GM21717 (cell line): Measurements from ENCODE around the gene GDF11.
A peak's percentile ranks its signal among the peaks of the same experiment; 100 is the strongest.

ENCODE experiments used
- ATAC-seq: cut with Tn5 transposase; IDR thresholded peaks from one replicate; pipeline ENCODE4 v1.9.1; 2021; ENCODE audit warnings: mild to moderate bottlenecking, moderate library complexity; ENCODE audit not compliant: unreplicated experiment

The GDF11 gene

DNA sequence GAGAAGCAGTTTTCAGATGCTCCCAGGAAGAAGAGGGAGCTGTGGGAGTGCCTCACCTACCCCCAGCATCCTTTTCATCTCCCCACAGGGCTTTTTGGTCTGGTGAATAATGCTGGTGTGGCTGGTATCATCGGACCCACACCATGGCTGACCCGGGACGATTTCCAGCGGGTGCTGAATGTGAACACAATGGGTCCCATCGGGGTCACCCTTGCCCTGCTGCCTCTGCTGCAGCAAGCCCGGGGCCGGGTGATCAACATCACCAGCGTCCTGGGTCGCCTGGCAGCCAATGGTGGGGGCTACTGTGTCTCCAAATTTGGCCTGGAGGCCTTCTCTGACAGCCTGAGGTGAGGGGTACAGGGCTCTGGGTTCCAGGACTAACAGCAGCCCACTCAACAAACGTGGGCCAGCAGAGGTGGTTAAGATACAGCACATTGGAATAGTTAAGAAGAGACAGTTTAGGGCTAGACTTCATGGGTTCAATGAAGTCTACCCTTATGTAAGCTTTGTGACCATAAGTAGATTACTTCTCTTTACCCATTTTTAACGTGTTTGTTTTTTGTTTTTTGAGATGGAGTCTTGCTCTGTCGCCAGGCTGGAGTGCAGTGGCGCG is 21.2 kb upstream of the GDF11 start:
- ATAC-seq: no peak

DNA sequence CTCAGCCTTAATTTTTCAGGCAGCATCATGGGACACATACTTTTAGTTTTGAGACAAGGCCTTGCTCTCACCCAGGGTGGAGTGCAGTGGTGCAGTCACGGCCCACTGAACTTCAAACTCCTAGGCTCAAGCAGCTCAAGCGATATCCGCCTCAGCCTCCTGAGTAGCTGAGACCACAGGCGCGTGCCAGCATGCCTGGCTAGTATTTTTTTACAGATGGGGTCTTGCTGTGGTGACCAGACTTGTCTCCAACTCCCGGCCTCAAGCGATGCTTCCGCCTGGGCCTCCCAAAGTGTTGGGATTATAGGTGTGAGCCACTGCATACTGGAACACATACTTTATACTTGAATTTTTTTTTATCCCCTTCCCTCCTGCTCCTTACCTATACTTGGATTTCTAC is 20.0 kb upstream of the GDF11 start:
- ATAC-seq: no peak

DNA sequence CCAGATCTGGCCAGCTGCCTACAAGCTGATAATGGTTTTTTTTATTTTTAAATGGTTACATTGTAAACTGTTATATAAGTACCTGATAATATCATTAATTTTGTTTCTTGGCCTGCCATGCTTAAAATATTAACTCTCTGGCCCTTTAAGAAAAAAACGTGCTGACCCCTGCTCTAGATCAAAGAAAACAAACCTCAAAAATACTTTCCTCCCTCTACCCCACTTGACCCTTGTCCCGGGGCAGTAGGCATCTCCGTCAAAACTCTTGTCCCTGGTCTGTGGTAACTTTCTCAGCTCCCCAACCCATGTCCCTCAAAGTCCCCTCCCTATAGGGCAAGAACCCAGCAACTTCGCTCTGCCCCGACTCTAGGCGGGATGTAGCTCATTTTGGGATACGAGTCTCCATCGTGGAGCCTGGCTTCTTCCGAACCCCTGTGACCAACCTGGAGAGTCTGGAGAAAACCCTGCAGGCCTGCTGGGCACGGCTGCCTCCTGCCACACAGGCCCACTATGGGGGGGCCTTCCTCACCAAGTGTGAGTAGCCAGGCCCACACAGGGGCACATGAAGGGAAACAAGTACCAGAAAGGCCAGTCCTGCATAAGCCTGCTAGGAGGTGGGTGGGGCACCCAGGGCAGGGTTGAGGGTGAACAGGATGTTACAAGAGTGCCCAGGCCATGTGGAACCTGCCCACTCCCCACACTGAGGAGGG is 19.3 kb upstream of the GDF11 start:
- ATAC-seq: no peak

DNA sequence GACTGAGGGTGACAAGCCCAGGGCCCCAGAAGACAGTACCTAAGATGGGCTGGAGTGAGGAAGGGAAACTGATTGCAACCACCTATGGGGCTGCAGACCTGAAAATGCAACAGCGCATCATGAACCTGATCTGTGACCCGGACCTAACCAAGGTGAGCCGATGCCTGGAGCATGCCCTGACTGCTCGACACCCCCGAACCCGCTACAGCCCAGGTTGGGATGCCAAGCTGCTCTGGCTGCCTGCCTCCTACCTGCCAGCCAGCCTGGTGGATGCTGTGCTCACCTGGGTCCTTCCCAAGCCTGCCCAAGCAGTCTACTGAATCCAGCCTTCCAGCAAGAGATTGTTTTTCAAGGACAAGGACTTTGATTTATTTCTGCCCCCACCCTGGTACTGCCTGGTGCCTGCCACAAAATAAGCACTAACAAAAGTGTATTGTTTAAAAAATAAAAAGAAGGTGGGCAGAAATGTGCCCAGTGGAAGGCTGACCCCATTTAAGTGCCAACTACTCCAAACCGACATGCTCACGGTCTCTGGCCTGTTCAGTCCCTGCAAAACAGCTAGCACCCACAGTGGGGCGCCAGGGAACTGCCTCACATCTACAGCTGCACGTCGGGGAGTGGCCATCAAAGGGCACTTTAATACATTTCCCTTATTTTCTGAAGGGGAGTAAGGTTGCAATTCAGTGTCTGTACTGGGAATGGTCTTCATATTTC is 18.5 kb upstream of the GDF11 start:
- no peak for ATAC-seq

DNA sequence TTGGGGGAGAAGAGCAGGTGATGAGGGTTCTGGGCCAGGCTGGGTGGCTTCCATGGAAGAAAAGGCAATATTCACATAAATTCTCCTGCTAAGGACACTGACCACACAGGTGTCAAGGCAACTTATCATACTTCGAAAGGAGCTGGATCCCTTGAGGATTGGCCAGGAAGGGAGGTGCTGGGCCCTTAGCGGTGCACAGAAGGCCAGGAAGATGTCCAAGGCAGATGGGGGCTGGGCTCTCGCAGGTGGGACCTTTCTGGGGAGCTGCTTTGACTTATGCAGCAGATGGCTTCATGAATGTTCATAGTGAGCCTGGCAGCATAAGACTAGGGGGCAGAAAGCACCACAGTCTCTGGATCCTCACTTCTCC is 18.0 kb upstream of the GDF11 start:
- ATAC-seq: no peak

DNA sequence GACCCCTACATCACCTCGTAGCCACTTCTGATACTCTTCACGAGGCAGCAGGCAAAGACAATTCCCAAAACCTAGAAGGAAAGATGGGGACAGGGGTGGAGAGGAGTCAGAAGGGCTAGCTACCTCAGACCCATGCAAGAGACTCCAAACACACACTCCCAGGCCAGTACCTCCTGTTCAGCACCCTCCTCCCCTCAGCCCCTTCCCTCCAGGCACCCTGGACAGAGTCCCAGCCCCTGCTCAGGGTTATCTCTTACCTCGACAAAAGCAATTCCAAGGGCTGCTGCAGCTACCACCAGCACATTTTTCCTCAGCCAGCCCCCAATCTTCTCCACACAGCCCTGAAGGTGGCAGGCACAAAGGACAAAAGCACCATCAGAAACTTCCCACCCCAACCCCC is 17.4 kb upstream of the GDF11 start:
- no peak for ATAC-seq

DNA sequence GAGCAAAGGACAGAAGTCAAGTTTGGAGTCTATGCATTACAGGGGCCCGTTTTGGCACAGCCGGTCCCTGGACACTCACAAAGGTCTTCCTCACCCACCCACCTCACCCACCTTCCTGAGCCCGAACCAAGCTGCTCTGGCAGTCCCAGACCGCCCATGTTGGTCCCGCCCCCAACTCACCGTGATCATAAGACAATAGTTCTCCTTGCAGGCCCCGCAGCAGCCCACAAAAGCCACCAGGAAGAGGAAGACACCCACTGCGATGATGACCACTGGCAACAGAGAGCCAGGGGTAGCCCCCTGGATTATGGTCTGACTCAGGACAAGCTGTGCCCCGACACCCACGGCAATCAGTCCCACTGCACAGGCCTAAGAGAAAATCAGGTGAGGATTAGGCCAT is 16.0 kb upstream of the GDF11 start:
- no peak for ATAC-seq

DNA sequence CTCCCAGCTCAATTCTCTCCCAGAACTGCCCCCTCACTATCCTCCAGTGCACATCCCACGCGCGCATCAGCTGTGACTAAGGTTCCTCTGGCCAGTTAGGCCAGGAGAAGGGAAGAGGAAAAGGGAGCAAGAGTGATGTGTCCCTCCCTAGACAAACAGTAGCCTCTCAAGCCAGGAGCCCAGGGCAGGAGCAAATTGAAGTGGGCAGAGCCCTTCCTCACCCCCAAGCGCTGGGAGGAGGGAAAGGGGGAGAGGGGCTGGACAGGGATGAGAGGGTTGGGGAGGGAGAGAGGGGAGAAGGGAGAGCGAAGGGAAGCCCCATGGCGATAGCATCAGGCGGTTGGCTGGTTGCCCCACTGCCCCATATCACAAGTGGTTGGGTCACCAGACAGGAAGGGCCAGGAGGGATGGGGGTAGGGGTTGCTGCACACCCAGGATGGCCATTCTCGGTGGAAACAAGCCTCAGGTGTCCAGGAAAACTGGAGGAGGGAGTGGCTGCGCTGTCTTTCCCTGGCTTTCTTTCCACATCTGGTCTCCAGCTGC is 15.2 kb upstream of the GDF11 start:
- ATAC-seq: no peak

DNA sequence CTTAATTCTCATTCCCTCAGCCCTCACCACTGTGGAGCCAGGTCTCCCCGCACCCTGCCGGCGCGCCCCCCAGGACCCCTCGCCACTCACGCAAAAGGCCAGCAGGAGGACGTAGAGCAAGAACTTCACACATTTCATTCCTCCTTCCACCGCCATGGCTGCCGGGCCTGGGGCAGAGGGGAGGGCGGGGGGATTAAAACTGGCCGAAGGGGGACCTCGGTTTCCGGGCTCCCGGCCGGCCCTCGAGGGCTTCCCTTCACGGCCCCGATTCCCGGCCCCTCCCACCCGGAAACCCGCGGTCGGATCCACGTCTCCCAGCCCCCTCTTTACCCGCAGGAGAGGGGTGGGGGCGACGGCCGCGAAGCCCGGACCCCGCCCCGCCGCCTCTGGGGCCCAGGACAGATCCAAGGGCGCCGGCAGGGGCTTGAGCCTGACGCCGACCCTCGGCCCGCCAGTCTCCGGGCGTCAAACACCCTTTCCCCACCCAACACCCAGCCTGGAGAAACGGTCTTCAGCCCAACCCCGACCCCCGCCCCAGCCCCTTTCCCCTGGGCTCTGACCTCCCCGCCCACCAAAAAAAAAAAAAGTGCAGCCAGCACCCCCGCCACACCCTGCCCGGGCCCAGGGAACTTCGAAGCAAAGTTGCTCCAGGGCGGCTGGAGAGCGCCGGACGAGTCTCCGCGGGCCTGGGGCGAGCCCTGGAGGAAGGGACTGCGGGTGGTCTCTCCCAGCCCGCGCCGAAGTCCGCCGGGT is 14.6 kb upstream of the GDF11 start:
- ATAC-seq: peak; percentile 13

DNA sequence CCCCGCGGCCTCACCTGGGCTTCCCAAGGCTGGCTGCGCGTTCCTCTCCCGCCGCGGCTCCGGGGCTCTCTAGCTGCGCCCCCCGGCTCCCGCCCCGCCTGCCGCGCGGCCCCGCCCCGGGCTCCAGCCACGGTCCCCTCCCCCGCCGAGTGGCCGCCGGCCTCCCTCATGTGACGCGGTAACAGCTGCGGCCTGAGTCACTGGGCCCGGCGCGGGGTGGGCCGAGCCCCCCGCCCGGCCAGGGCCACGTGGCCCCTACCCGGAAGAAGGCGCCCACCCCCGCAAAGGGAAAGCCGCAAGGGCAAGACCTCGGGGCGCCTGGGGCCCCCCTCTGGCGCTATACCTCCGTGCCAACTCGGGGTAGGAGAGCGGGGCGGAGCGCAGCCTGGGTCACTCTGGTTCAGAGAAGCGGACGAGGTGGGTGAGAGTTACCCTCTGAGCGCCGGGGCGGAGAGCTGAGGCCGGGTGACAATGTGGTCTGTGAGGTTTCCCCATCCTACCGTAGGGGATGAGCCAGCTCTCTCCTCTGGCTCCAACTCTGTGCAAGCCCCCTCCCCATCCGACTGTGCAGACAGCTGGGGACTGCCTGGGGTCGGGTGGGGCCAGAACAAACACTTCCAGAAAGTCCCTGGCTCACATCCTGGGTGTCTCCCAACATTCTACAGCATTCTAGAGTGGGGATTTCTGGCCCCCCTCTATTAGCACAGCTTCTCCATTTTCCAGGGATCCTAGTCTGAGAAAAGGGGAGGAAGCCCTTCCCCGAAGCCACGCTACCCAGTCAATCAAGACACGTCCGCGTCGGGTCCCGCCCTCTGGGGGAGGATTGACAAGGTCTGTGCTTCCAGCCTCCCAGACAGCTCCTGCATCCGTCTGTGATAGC is 13.7 kb upstream of the GDF11 start, which contains the start of gene CD63:
TSS of gene CD63 (minus strand) at position 71 of the 880 bp plus-strand sequence. CDS start 668 bp downstream, outside the sequence.
- ATAC-seq: peak; percentile 65

DNA sequence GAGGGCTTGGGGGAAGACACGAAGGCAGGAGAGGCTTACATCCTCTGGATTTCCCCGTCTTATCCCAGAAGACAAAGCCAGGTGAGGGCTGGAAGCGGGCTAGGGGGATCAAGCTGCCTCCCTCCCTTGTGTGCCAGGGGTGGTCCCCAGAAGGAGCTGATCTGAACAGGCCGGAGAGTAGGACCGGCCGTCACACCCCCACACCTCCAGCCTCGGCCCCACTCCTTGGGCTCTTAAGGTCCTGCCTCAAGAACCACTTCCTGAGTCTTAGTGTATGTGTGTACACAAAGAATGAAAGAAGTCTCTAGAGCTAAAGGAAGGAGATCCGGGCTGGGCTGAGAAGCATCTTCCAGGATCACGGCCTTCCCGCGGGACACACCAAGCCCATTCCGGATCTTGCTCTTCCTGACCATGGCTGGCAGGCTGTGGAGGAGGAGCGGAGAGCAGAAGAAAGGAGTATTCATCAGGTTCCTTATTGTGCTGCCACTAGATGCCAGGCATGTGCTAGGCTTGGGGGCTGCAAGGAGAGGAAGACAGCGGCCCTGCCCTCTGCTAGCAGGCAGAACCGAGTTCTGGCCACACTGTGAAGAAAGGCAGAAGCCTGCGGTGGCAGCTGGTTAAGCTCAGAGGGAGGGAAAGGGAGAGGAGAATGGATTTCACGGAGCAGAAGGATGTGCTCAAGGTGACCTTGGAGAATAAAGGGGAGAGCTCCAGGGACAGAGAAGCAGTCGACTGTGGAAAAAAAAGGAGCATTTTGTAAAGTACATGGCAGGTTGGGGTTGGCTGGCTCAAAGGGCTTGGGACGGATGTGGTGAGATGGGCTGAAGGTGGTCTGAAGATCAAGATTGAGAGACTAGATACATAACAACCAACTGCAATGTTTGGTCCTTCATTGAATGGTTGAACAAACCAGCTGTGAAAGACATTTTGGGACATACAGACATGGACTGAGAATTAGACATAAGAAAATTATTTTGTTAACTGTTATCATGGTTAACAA is 12.8 kb upstream of the GDF11 start:
- ATAC-seq: peak; percentile 29

DNA sequence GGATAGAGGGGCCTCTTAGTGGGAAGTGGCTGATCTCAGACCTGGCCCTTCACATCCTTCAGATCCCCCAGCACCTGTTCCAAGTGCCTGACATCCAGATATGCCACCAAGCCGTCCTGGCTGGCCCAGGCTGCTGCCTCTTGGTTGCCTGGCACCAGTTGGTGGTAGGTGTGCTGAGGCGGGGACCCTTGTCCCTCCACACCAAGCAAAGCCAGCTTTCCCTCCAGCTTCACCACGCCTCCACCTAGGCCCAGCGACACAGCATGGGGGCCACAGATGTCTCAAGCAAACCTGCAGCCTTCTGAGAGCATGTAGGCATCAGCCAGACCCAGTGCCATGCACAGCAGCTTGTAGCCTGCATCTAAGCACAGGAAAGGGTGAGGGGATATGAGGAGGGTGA is 10.6 kb upstream of the GDF11 start:
- no peak for ATAC-seq

DNA sequence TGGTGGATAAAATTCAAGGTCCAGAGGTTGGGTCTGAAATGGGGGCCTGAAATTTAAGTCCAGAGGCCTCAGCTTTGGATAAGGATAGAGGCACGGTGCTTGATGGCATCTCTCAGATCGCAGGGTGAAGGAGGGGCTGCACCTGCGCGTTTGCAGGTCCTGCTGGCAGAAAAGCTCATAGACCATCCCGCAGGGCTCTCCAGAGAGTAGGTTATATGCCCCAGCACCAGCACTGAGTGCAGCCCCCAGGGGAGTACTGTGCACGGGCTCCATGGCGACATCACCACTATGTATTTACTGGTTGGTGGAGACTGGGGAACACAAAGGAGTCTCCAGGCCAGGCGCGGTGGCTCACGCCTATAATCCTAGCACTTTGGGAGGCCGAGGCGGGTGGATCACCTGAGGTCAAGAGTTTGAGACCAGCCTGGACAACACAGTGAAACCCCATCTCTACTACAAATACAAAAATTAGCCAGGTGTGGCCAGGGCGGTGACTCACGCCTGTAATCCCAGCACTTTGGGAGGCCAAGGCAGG is 9.8 kb upstream of the GDF11 start:
- ATAC-seq: no peak

DNA sequence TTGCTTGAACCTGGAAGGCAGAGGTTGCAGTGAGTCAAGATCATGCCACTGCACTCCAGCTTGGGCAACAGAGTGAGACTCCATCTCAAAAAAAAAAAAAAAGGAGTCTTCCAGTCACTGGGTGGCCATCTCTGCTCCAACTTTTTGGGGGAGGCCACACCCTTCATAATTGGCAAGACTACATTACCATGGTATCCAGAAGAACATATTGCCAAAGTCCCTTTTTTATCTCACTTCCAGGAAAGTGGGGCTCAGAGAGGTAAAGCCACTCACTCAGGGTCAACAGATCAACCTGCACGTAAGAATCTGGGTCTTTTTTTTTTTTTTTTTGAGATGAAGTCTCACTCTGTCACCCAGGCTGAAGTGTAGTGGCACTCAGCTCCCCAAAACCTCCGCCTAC is 9.1 kb upstream of the GDF11 start:
- ATAC-seq: no peak

DNA sequence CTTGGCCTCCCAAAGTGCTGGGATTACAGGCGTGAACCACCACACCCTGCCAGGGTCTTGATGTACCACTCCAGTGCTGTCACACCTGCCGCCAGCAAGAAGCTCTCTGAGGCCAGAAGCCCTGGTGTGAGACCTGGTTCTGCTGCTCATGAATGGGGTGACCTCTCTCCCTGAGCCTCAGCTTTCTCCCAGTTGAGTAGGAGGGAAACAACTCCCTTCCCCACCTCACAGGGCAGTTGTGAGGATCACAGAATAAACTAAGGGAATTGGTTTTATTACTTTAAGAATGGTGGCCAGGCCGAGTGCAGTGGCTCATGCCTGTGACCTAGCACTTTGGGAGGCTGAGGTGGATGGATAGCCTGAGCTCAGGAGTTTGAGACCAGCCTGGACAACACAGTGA is 8.3 kb upstream of the GDF11 start:
- ATAC-seq: no peak

DNA sequence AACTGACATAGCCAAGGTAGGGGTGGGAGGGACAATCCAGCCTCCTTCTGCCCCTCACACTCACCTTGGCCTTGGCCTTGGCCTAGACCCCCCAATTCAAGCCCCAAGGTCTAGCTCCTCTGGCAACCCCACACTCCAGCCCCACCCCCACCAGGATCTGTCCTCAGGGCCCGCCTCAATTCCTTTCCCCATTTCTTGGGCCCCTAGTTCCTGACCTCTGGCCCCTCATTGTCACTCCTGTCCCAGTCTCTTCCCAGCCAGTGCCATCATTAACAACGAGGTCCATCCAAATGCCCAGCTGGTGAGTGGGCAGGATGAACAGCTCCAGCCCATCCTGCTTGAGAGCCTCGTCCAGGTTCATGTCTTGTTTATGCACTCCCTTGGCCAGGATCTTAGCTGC is 6.8 kb upstream of the GDF11 start:
- ATAC-seq: no peak

DNA sequence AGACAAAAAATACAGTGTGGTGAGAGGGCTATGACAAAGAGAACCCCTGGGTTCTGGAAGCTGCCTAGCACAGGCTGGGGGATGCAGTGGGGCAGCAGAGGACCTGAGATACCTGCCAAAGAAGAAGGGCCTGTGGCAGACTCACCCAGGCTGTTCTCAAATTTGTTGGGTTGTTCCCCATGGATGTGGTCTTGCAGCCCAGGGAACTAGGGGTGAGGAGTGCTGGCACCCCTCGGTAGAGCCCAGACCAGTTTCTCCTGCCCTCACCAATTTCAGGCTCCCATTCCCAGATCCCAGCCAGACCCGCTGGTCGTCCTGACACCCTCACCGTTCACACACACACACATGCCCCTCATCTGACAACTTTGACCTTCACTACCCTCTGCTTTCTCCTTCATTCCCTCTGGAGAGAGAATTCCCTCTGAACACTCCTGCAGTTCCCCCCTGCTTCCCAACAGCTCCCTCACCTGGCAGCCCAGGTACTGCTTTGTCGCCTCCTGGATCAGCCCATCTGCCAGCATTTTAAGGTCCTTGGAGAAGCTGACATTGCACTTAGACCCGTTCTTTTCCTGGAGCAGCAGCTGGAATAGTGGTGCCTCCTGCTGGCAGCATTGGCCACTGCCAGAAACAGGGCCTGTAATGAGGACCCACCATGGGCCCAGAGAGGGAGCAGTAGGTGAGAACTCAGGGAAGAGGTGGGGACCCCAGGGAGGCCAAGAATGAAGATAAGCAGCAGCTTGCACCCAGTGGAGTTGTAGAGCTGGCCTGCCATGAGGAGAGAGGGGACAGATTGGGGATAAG is 5.9 kb upstream of the GDF11 start:
- ATAC-seq: peak; percentile 42

DNA sequence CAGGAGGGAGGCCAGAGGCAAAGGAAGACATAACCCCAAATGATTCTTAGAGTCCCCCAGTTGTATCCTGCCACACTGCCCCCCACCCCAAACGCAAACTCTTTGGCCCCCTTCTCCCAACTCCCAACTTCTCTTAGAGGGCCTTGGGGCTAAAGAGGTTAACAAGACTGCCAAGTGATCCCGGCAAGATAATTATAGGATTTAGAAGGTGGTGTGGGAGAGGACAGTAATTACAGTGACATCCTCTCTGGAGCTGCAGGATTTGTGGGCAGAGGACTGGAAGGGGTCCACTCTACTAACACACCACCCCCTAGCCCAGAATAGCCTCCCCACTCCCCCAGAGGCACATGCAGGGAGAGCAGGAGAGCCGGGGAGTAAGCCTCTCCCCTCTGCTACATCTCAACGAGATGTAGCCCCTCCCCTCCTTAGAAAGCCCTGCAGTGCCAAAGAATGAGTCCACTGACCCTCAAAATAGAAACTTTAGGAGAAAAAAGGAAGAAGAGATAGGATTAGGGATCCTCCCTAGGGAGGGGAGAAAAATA is 5.3 kb upstream of the GDF11 start:
- no peak for ATAC-seq
